ENCODE data around the gene MRPL54.

Gene MRPL54

DNA sequence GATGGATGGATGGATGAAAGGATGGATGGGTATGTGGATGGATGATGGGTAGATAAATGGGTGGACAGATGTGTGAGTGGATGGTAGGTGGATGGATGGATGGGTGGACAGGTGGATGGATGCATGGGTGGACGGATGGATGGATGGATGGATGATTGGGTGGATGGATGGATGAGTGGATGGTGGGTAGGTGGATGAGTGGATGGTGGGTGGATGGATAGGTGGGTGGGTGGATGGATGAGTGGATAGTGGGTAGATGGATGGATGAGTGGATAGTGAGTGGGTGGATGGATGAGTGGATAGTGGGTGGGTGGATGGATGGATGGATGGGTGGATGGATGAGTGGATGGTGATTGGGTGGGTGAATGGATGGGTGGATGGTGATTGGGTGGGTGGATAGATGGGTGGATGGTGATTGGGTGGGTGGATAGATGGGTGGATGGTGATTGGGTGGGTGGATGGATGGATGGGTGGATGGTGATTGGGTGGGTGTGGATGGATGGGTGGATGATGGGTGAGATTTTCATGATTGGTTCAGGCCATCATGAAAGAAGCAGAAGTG is 14.1 kb downstream of the MRPL54 start:
- H3K27ac ChIP-seq, result no peak overlapping the region
- H3K9me3 ChIP-seq (replicated peaks in 1 of 11), result peaks cover 11 to 41% (median 17%) of the 10 kb centered on the region in 11 experiments
- H3K4me2 ChIP-seq, result no peak overlapping the region
- no peaks in the 10 kb centered on the region for H3K4me1 ChIP-seq
- H3K36me3 ChIP-seq, result no peaks in the 10 kb centered on the region
- no peaks in the 10 kb centered on the region for H4K20me1 ChIP-seq
- H3K9ac ChIP-seq, result no peak overlapping the region
- TF ChIP-seq Cebpa-rat (IDR thresholded peaks at IDR 0.05), result no peak
- no peak overlapping the region for H3K4me3 ChIP-seq
- no peaks in the 10 kb centered on the region for H3K27me3 ChIP-seq

DNA sequence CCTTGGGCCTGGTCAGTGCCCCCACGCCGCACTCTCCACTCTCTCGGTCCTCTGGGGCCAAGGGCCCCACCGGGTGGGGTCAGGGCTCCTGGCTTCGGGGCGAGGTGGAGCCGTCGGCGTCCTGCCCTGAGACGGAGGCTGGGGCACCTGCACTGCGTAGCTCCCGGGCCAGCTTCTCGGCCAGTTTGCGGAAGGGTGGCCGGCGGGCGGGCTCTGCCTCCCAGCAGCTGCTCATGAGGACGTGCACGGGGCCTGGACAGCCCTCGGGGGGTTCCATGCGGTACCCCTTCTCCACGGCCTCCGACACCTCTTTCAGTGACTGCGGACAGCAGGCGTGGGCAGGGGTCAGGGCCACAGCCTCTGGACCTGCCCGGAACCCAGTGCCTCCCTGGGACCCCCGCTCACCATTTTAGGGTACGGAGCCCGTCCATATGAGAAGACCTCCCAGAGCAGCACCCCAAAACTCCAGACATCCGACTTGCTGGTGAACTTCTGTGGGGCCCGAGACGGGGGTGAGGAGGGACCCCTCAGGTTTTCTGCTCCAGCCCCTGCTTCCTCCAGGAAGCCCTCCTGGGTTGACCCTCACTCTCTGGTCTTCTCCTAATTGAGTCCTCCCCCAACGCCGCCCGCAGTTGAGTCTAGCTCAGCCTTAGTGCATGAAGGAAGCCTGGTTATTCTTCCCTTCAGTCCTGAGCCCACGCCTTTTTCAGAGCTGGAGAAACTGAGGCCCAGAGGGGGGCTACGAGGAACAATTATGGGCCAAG is 15.8 kb downstream of the MRPL54 start:
- H3K9ac ChIP-seq, result no peak overlapping the region
- no peak overlapping the region for H3K27ac ChIP-seq
- H3K4me1 ChIP-seq, result no peaks in the 10 kb centered on the region
- no peak for TF ChIP-seq Cebpa-rat (IDR thresholded peaks at IDR 0.05)
- H3K4me3 ChIP-seq, result no peak overlapping the region
- H4K20me1 ChIP-seq, result no peaks in the 10 kb centered on the region
- H3K27me3 ChIP-seq, result peaks cover 0 to 5% (median 0%) of the 10 kb centered on the region in 11 experiments; a peak in 3 of 22 replicates
- peaks cover 23 to 55% (median 30%) of the 10 kb centered on the region in 11 experiments for H3K9me3 ChIP-seq (replicated peaks in 1 of 11)
- no peaks in the 10 kb centered on the region for H3K36me3 ChIP-seq
- H3K4me2 ChIP-seq, result no peak overlapping the region

DNA sequence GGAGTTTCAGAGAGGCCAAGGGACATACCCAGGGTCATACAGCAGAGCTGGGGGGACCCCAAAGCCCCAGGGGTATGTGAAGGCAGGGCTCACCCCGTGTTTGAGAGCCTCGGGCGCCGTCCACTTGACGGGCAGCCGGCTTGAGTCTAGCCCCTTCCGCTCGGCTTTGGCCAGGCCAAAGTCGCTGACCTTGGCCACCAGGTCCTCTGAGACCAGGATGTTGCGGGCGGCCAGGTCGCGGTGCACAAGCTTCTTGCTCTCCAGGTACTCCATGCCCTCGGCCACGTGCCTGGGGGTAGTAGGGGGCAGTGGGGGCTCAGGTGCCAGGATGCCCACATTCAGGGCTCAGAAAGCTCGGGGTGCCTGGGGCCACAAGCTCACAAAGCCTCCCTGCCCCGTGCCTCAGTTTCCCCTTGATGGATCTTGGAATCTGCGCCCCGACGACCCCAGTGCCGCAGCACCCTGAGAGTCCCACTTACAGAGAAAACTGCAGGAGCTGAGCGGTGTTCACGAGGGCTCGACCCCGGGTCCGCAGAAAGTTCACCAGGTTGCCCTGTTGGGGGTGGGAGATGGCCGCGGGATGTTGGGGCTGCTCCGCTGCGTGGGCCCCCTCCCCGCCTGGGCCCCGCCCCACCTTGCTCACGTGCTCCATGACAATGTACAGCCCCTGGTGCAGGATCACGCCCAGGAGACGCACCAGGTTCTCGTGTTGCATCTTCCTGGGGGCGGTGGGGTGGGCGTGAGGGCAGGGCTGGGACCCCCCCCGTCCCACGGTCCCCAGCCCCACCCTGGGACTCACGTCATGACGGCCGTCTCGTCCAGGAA is 16.6 kb downstream of the MRPL54 start:
- no peak overlapping the region for H3K4me2 ChIP-seq
- H3K9me3 ChIP-seq (replicated peaks in 1 of 11), result peaks cover 23 to 55% (median 31%) of the 10 kb centered on the region in 11 experiments
- H3K27ac ChIP-seq, result no peak overlapping the region
- no peak overlapping the region for H3K9ac ChIP-seq
- no peaks in the 10 kb centered on the region for H4K20me1 ChIP-seq
- TF ChIP-seq Cebpa-rat (IDR thresholded peaks at IDR 0.05), result no peak
- peaks cover 0 to 13% (median 7%) of the 10 kb centered on the region in 11 experiments; a peak in 19 of 22 replicates for H3K27me3 ChIP-seq
- no peak overlapping the region for H3K4me3 ChIP-seq
- H3K36me3 ChIP-seq, result no peaks in the 10 kb centered on the region
- peaks cover 0 to 1% (median 0%) of the 10 kb centered on the region in 10 experiments; a peak in 1 of 20 replicates for H3K4me1 ChIP-seq

DNA sequence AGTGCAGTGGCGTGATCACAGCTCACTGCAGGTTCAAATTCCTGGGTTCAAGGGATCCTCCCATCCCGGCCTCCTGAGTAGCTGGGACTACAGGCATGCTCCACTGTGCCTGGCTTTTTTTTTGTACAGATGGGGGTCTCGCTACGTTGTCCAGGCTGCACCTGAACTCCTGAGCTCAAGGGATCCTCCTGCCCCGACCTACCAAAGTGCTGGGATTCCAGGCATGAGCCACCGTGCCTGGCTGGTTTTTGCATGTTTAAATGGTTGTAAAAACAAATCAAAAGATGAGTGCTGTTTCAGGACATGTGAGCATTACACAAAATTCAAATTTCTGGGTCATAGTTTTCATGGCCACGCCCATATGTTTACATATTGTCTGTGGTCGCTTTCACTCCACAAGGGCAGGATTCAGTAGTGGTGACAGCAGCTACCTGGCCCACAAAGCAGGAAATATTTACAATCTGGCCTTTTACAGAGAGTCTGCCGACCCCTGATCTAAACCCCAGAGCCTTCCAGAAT is 18.4 kb downstream of the MRPL54 start:
- no peaks in the 10 kb centered on the region for H3K36me3 ChIP-seq
- H3K4me1 ChIP-seq, result peaks cover 0 to 18% (median 14%) of the 10 kb centered on the region in 10 experiments; a peak in 17 of 20 replicates
- no peaks in the 10 kb centered on the region for H4K20me1 ChIP-seq
- TF ChIP-seq Cebpa-rat (IDR thresholded peaks at IDR 0.05), result no peak
- H3K9ac ChIP-seq, result no peak overlapping the region
- no peak overlapping the region for H3K4me3 ChIP-seq
- no peak overlapping the region for H3K4me2 ChIP-seq
- H3K27ac ChIP-seq, result no peak overlapping the region
- H3K27me3 ChIP-seq, result peaks cover 6 to 31% (median 24%) of the 10 kb centered on the region in 11 experiments
- H3K9me3 ChIP-seq (replicated peaks in 1 of 11), result peaks cover 23 to 55% (median 31%) of the 10 kb centered on the region in 11 experiments

DNA sequence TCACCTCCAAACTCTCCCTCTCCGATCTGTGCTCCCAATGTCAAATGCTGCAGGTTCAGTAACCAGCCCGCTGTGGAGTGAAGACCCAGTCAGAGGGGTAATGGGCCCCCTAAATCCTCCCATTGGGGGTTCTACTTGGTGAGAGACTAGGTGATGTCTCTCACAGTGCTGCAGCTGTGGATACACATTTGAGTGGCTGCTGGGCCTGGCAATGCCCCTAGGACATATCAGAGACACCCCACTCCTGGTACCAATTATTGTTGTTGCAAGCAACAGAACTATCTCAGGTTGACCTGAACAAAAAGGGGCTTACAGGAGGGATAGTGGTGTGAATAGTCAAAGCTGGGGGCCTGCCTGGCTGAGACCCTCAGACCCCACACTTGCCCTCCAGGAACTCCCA is 19.1 kb downstream of the MRPL54 start:
- H3K27ac ChIP-seq, result no peak overlapping the region
- no peak for TF ChIP-seq Cebpa-rat (IDR thresholded peaks at IDR 0.05)
- H4K20me1 ChIP-seq, result no peaks in the 10 kb centered on the region
- no peaks in the 10 kb centered on the region for H3K36me3 ChIP-seq
- peaks cover 0 to 21% (median 14%) of the 10 kb centered on the region in 10 experiments; a peak in 17 of 20 replicates for H3K4me1 ChIP-seq
- no peak overlapping the region for H3K4me2 ChIP-seq
- H3K9me3 ChIP-seq (replicated peaks in 1 of 11), result peaks cover 23 to 55% (median 31%) of the 10 kb centered on the region in 11 experiments
- H3K27me3 ChIP-seq, result peaks cover 12 to 38% (median 31%) of the 10 kb centered on the region in 11 experiments
- no peak overlapping the region for H3K4me3 ChIP-seq
- H3K9ac ChIP-seq, result no peak overlapping the region

DNA sequence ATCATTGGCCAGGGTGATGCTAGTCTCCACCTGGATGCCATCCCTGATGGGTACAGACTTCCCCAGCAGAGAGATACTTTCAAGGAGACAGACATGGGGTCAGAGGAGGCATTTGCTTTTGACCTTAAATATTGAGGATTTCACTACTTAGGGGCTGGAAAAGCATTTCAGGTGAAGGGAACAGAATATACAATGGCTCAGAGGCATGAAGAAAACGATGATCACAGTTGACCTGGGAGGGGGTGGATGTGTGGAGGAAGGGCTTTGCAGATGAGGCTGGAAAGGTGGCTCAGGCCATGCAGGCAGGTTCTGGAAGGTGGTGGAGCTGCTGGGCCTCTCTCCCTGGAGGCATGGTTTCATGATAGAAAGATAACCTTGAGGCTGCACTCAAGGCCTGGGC is 19.8 kb downstream of the MRPL54 start:
- peaks cover 23 to 51% (median 31%) of the 10 kb centered on the region in 11 experiments for H3K9me3 ChIP-seq (replicated peaks in 1 of 11)
- H3K4me2 ChIP-seq, result no peak overlapping the region
- H3K4me3 ChIP-seq, result 0 out of 20 replicates have a peak overlapping the region, but pooled peaks of 1 of the 10 experiments have one; percentile 24
- peaks cover 0 to 21% (median 14%) of the 10 kb centered on the region in 10 experiments; a peak in 17 of 20 replicates for H3K4me1 ChIP-seq
- TF ChIP-seq Cebpa-rat (IDR thresholded peaks at IDR 0.05), result no peak
- no peaks in the 10 kb centered on the region for H4K20me1 ChIP-seq
- no peak overlapping the region for H3K9ac ChIP-seq
- no peak overlapping the region for H3K27ac ChIP-seq
- no peaks in the 10 kb centered on the region for H3K36me3 ChIP-seq
- peaks cover 18 to 45% (median 39%) of the 10 kb centered on the region in 11 experiments for H3K27me3 ChIP-seq

DNA sequence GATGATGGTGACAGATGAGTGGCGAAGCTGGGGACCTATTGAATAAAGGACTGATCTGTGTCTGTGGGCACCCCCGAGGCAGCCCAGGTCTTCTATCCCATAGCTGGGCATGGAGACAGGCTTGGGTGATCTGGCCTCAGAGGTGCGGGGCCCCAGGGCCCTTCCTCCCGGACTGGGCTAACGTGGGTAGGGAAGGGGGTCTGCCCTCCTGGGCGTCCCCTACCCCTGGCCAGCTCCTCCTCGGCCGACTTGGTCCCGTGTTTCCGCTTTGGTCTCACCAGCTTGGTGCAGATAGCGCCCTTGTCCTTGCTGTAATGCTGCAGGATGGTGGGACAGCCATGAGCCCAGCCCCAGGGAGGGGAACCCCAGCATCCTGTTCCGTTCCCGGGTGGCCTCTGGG is 20.4 kb downstream of the MRPL54 start:
- H3K27me3 ChIP-seq, result peaks cover 18 to 46% (median 39%) of the 10 kb centered on the region in 11 experiments

DNA sequence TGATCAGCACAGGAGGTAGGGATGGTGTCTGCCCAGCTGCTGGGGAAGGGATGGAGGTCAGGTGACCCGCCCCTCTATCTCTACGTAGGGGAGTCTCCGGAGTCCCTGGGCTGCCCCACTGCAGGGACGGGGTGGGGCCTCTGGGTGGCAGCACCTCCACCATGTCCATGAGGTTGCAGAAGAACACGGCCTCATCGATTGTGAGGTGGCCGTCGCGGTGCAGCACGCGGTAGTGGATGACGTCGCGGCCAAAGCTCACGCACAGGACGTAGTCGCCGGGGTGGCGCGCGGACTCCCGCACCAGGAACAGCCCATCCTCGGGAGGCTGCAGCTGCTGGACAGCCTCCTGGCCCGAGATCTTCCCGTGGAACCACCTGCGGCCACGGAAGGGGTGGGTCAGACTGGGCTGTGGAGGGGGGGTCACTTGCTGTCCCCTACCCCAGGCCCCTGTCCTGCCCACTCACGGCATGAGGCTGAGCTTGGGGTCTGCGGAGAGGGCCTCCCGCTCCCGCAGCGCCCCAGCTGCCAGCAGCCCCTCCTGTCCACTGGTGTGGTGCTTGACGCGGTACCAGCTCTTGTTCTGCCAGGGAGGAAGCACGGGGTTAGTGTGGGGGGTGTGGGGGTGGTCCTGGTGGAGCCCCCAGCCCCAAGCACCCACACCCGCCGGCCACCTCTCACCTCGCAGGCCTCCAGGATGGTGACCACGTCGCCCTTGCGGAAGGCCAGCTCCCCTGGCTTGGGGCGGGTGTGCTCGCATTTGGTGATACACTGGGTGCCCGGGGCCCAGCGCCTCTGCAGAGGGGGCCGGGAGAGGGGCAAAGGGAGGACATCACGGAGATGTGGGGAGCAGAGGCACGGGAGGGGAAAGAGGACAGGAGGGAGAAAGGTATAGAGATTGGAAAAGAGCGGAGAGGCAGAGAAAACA is 21.4 kb downstream of the MRPL54 start:
- Histone ChIP-seq H3K36me3 (no peaks in the 10 kb centered on the region), H3K27me3 (peaks cover 18 to 46% (median 39%) of the 10 kb centered on the region in 11 experiments), H3K4me2 (peak overlapping the region in 6 of 11 experiments; percentile 46 to 91 (median 80); a peak in 8 of 22 replicates), H4K20me1 (no peaks in the 10 kb centered on the region), H3K9ac (no peak overlapping the region; a peak in 1 of 22 replicates), H3K9me3 (replicated peaks in 1 of 11) (peaks cover 22 to 35% (median 25%) of the 10 kb centered on the region in 11 experiments), H3K4me3 (peak overlapping the region in 2 of 10 experiments; percentile 40 to 41; a peak in 1 of 20 replicates), H3K4me1 (peaks cover 0 to 21% (median 14%) of the 10 kb centered on the region in 10 experiments; a peak in 17 of 20 replicates), H3K27ac (no peak overlapping the region)
- no peak for TF ChIP-seq Cebpa-rat (IDR thresholded peaks at IDR 0.05)

More for the DNA sequence above, 20.4 kb downstream of the MRPL54 start:
- Histone ChIP-seq H3K4me3 (no peak overlapping the region), H3K9ac (no peak overlapping the region), H3K9me3 (replicated peaks in 1 of 11) (peaks cover 23 to 45% (median 29%) of the 10 kb centered on the region in 11 experiments), H3K36me3 (no peaks in the 10 kb centered on the region), H3K27ac (no peak overlapping the region), H3K4me1 (peaks cover 0 to 21% (median 14%) of the 10 kb centered on the region in 10 experiments; a peak in 17 of 20 replicates), H4K20me1 (no peaks in the 10 kb centered on the region), H3K4me2 (no peak overlapping the region)
- no peak for TF ChIP-seq Cebpa-rat (IDR thresholded peaks at IDR 0.05)

Data from BLaER1 treated with 17β-estradiol and CSF1 and Interleukin-3, amounts not matched to agents 10 nM and 100 nM (cell line).